ENCODE data around the gene DBF4. TPM values are rescaled to one million over a fixed set of nuclear protein-coding genes. Genes with fewer than 3 reads are reported as not detected.
"Not testable (repeated sequence)": the region's sequence is repeated elsewhere in the genome, so short reads cannot be mapped to it uniquely, and the experiment has no call there.

DBF4 gene
- total RNA-seq, 2 experiments from 2014 or later = 70.1 to 70.6 TPM

- Mint-ChIP-seq H3K27ac (no peak overlapping the region), H3K27me3 (ENCODE audit: low read depth) (no peaks in the 10 kb centered on the region), H3K36me3 (ENCODE audit: low read depth) (peaks cover 76% of the 10 kb centered on the region), H3K9me3 (peaks cover 36% of the 10 kb centered on the region), H3K4me3 (no peak overlapping the region), H3K4me1 (ENCODE audit: low read depth) (peaks cover 25% of the 10 kb centered on the region)
- intact Hi-C loops (cut with micrococcal nuclease) = loop anchor here (10.0 kb wide), 2 partner anchors 816 to 936 kb away; partner anchors contain the start of gene ELAPOR2
- CTCF ChIA-PET = interaction anchor here (0.7 kb wide), 1 partner anchor 9 kb away, joined by 3 read pairs; no protein-coding TSS in a partner anchor
- no peak for DNase-seq
Measured at GRCh38 chr7:87870471-87870870, 5.8 kb upstream of the DBF4 start.

GRCh38 chr7:87872346-87872745, 3.9 kb upstream of the DBF4 start:
- peaks cover 24% of the 10 kb centered on the region for H3K9me3 Mint-ChIP-seq
- no peak overlapping the region for H3K4me3 Mint-ChIP-seq
- peaks cover 65% of the 10 kb centered on the region for H3K36me3 Mint-ChIP-seq (ENCODE audit: low read depth)
- H3K27me3 Mint-ChIP-seq (ENCODE audit: low read depth) = no peaks in the 10 kb centered on the region
- H3K4me1 Mint-ChIP-seq (ENCODE audit: low read depth) = peaks cover 25% of the 10 kb centered on the region
- no peak for DNase-seq
- H3K27ac Mint-ChIP-seq = no peak overlapping the region
- CTCF ChIA-PET = interaction anchor here (1.0 kb wide), 1 partner anchor 15 kb away, joined by 3 read pairs; no protein-coding TSS in a partner anchor
- intact Hi-C loops (cut with micrococcal nuclease) = loop anchor here (10.0 kb wide), 2 partner anchors 818 to 938 kb away; partner anchors contain the start of gene ELAPOR2

- Mint-ChIP-seq H3K36me3 (ENCODE audit: low read depth) (peaks cover 61% of the 10 kb centered on the region), H3K4me1 (ENCODE audit: low read depth) (peaks cover 29% of the 10 kb centered on the region), H3K9me3 (peaks cover 18% of the 10 kb centered on the region)
- H3K27ac Mint-ChIP-seq; DNase-seq; H3K4me3 Mint-ChIP-seq; H3K27me3 Mint-ChIP-seq (ENCODE audit: low read depth): not testable (repeated sequence)
- intact Hi-C loops (cut with micrococcal nuclease) = loop anchor here (10.0 kb wide), 2 partner anchors 819 to 939 kb away; partner anchors contain the start of gene ELAPOR2
- CTCF ChIA-PET = interaction anchor here (0.6 to 1.0 kb wide), 2 partner anchors 14 to 721 kb away, joined by 3 read pairs; partner anchors contain the start of gene DMTF1
Measured at GRCh38 chr7:87873328-87873727, 3.0 kb upstream of the DBF4 start.

GRCh38 chr7:87874066-87874465, 2.2 kb upstream of the DBF4 start:
- Mint-ChIP-seq H3K27ac (no peak overlapping the region), H3K27me3 (ENCODE audit: low read depth) (no peaks in the 10 kb centered on the region), H3K36me3 (ENCODE audit: low read depth) (peaks cover 57% of the 10 kb centered on the region), H3K4me1 (ENCODE audit: low read depth) (peaks cover 30% of the 10 kb centered on the region), H3K9me3 (peaks cover 18% of the 10 kb centered on the region), H3K4me3 (peak overlapping the region; percentile 91)
- CTCF ChIA-PET = interaction anchor here (1.8 kb wide), 1 partner anchor 76 kb away, joined by 6 read pairs; no protein-coding TSS in a partner anchor
- intact Hi-C loops (cut with micrococcal nuclease) = loop anchor here (10.0 kb wide), 2 partner anchors 819 to 939 kb away; partner anchors contain the start of gene ELAPOR2
- DNase-seq = no peak

GRCh38 chr7:87875151-87876039, 898 bp upstream of the DBF4 start:
- intact Hi-C loops (cut with micrococcal nuclease) = loop anchor here (1.0 to 10.0 kb wide), 11 partner anchors 17 to 941 kb away; partner anchors contain the start of genes ABCB1, ADAM22, CROT and DMTF1
- Mint-ChIP-seq H3K4me3 (peak overlapping the region; percentile 91), H3K36me3 (ENCODE audit: low read depth) (peaks cover 53% of the 10 kb centered on the region), H3K4me1 (ENCODE audit: low read depth) (peaks cover 39% of the 10 kb centered on the region), H3K9me3 (peaks cover 17% of the 10 kb centered on the region), H3K27me3 (ENCODE audit: low read depth) (no peaks in the 10 kb centered on the region), H3K27ac (peak overlapping the region; percentile 66)
- CTCF ChIA-PET = interaction anchor here (1.8 kb wide), 1 partner anchor 77 kb away, joined by 6 read pairs; no protein-coding TSS in a partner anchor
- peak; percentile 7 for DNase-seq

GRCh38 chr7:87876869-87877234, 559 bp downstream of the DBF4 start:
- H3K27ac Mint-ChIP-seq = peak overlapping the region; percentile 91
- H3K9me3 Mint-ChIP-seq = peaks cover 8% of the 10 kb centered on the region
- H3K4me3 Mint-ChIP-seq = peak overlapping the region; percentile 91
- CTCF ChIA-PET = no interaction called here
- DNase-seq = peak; percentile 62
- H3K4me1 Mint-ChIP-seq (ENCODE audit: low read depth) = peaks cover 41% of the 10 kb centered on the region
- H3K27me3 Mint-ChIP-seq (ENCODE audit: low read depth) = no peaks in the 10 kb centered on the region
- intact Hi-C loops (cut with micrococcal nuclease) = loop anchor here (1.0 to 10.0 kb wide), 11 partner anchors 19 to 942 kb away; partner anchors contain the start of genes ABCB1, ADAM22, CROT and DMTF1
- H3K36me3 Mint-ChIP-seq (ENCODE audit: low read depth) = peaks cover 46% of the 10 kb centered on the region

- Mint-ChIP-seq H3K4me1 (ENCODE audit: low read depth) (peaks cover 40% of the 10 kb centered on the region), H3K36me3 (ENCODE audit: low read depth) (peaks cover 44% of the 10 kb centered on the region), H3K27ac (peak overlapping the region; percentile 91), H3K4me3 (peak overlapping the region; percentile 91), H3K9me3 (peaks cover 3% of the 10 kb centered on the region), H3K27me3 (ENCODE audit: low read depth) (no peaks in the 10 kb centered on the region)
- CTCF ChIA-PET = no interaction called here
- intact Hi-C loops (cut with micrococcal nuclease) = loop anchor here (2.0 to 10.0 kb wide), 5 partner anchors 235 to 943 kb away; partner anchors contain the start of genes ABCB1, ELAPOR2 and TMEM243
- DNase-seq = no peak
Measured at GRCh38 chr7:87877366-87878040, 1.2 kb downstream of the DBF4 start.

GRCh38 chr7:87878208-87878735, 2.0 kb downstream of the DBF4 start:
- no peak overlapping the region for H3K27ac Mint-ChIP-seq
- H3K4me3 Mint-ChIP-seq = peak overlapping the region; percentile 91
- peaks cover 41% of the 10 kb centered on the region for H3K4me1 Mint-ChIP-seq (ENCODE audit: low read depth)
- H3K36me3 Mint-ChIP-seq (ENCODE audit: low read depth) = peaks cover 42% of the 10 kb centered on the region
- no peak for DNase-seq
- intact Hi-C loops (cut with micrococcal nuclease) = loop anchor here (5.0 to 10.0 kb wide), 3 partner anchors 234 to 943 kb away; partner anchors contain the start of gene ELAPOR2
- H3K9me3 Mint-ChIP-seq = no peaks in the 10 kb centered on the region
- no peaks in the 10 kb centered on the region for H3K27me3 Mint-ChIP-seq (ENCODE audit: low read depth)
- CTCF ChIA-PET = interaction anchor here (0.8 kb wide), 1 partner anchor 8 kb away, joined by 4 read pairs; no protein-coding TSS in a partner anchor

GRCh38 chr7:87882151-87882937, 6.1 kb downstream of the DBF4 start:
- H3K27me3 Mint-ChIP-seq (ENCODE audit: low read depth) = no peaks in the 10 kb centered on the region
- no peaks in the 10 kb centered on the region for H3K9me3 Mint-ChIP-seq
- no peak overlapping the region for H3K27ac Mint-ChIP-seq
- intact Hi-C loops (cut with micrococcal nuclease) = no loop called here
- no peak for DNase-seq
- H3K36me3 Mint-ChIP-seq (ENCODE audit: low read depth) = peaks cover 34% of the 10 kb centered on the region
- no peak overlapping the region for H3K4me3 Mint-ChIP-seq
- peaks cover 23% of the 10 kb centered on the region for H3K4me1 Mint-ChIP-seq (ENCODE audit: low read depth)
- CTCF ChIA-PET = no interaction called here

GRCh38 chr7:87885018-87885417, 8.7 kb downstream of the DBF4 start:
- no peak for DNase-seq
- CTCF ChIA-PET = no interaction called here
- H3K4me1 Mint-ChIP-seq (ENCODE audit: low read depth) = peaks cover 11% of the 10 kb centered on the region
- H3K27me3 Mint-ChIP-seq (ENCODE audit: low read depth) = no peaks in the 10 kb centered on the region
- intact Hi-C loops (cut with micrococcal nuclease) = no loop called here
- H3K9me3 Mint-ChIP-seq = no peaks in the 10 kb centered on the region
- no peak overlapping the region for H3K27ac Mint-ChIP-seq
- H3K4me3 Mint-ChIP-seq = no peak overlapping the region
- peaks cover 40% of the 10 kb centered on the region for H3K36me3 Mint-ChIP-seq (ENCODE audit: low read depth)

GRCh38 chr7:87886875-87887274, 10.6 kb downstream of the DBF4 start:
- CTCF ChIA-PET = interaction anchor here (0.8 to 1.6 kb wide), 9 partner anchors 8 to 381 kb away, joined by 3 to 5 read pairs (median 4); no protein-coding TSS in a partner anchor
- intact Hi-C loops (cut with micrococcal nuclease) = loop anchor here (1.0 kb wide), 2 partner anchors 90 to 381 kb away; no protein-coding TSS in a partner anchor
- H3K4me1 Mint-ChIP-seq (ENCODE audit: low read depth) = peaks cover 6% of the 10 kb centered on the region
- no peak for DNase-seq
- no peaks in the 10 kb centered on the region for H3K9me3 Mint-ChIP-seq
- peaks cover 33% of the 10 kb centered on the region for H3K36me3 Mint-ChIP-seq (ENCODE audit: low read depth)
- H3K4me3 Mint-ChIP-seq = no peak overlapping the region
- H3K27me3 Mint-ChIP-seq (ENCODE audit: low read depth) = no peaks in the 10 kb centered on the region
- no peak overlapping the region for H3K27ac Mint-ChIP-seq
